Activated T-helper 1 cell treated with anti-CD3 and anti-CD28 coated beads, Interleukin-12 subunit alpha, Interleukin-12 subunit beta, Interleukin-2, Interleukin-4 antibody, amounts not matched to agents 30 ng/mL and 10 ng/mL and 1 ng/mL, durations not matched to agents 14 hours and 24 hours and 36 hours (primary cell): ENCODE measurements around the gene SLC13A4. TPM values are rescaled to one million over a fixed set of nuclear protein-coding genes. Genes with fewer than 3 reads are reported as not detected.
"Not testable (repeated sequence)": the region's sequence is repeated elsewhere in the genome, so short reads cannot be mapped to it uniquely, and the experiment has no call there.

Experiments used
- DNase-seq: peaks from one replicate; pipeline ENCODE4 v3.0.0; 2021; ENCODE audit warnings: low spot score
- H3K27ac Mint-ChIP-seq: one replicate; pipeline ENCODE4 v1.8.0; 2021; ENCODE audit warnings: mild to moderate bottlenecking, mixed read lengths
- H3K27me3 Mint-ChIP-seq: one replicate; pipeline ENCODE4 v1.8.0; 2022; ENCODE audit warnings: mild to moderate bottlenecking, moderate library complexity, mixed read lengths; ENCODE audit not compliant: insufficient read depth
- H3K36me3 Mint-ChIP-seq: one replicate; pipeline ENCODE4 v1.8.0; 2021; ENCODE audit warnings: low read depth, mixed read lengths
- H3K4me1 Mint-ChIP-seq: one replicate; pipeline ENCODE4 v1.8.0; 2021; ENCODE audit warnings: low read depth, mixed read lengths
- H3K4me3 Mint-ChIP-seq: one replicate; pipeline ENCODE4 v1.8.0; 2021; ENCODE audit warnings: mild to moderate bottlenecking, moderate library complexity, mixed read lengths
- H3K9me3 Mint-ChIP-seq: one replicate; pipeline ENCODE4 v1.8.0; 2021; ENCODE audit warnings: mixed read lengths
- intact Hi-C: fragments of 100-400 bp; cut with micrococcal nuclease; formaldehyde crosslinking; loops from one replicate; pipeline ENCODE4 v1.15.1; 2024
- total RNA-seq: library from RNA; stranded (reverse); gene quantifications from 2 replicates; pipeline ENCODE4 v1.2.3, GENCODE V29; 2022

The SLC13A4 gene
- total RNA-seq, 1 donor from 2014 or later, result not detected

DNA sequence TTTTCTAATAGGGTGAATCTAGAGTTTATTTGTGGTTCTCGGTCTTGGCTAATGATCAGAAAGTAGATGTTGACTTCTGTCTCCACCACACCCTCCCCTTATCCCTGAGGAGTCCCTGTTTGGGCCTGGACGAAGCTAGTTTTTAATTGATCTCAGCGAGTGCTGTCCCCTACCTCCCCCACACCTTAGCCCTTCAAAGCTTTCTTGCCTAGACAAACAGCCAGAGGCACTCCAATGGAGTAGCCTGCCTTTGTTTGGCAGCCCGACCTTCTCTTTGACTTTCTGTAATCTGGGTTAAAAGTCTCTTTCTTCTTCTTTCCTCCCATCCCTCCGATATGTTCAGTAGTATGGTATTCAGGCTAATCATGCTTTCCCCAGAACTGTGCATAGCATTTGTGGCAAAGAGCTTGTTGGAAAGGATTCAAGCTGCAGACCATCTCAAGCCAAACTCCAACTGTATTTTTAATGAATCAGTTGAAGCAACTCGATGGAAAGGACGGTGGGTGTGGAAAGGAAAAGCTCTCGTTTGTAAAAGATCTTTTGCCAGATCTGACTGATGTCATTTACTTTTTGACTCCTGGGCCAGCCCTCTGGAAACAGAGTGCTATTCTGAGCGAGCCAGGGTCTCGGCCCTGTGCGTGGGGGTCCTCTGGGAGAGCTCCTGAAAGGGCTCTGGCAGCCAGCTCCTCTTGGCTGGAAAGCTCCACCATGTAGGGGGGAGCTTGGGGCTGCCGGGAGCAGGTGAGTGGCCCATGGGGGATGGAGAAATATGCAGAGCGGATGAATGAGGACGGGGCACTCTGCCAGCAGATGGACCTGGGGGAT lies 16.1 kb upstream of the SLC13A4 start:
- intact Hi-C loops, result no loop called here
- Mint-ChIP-seq H3K4me3 (no peak overlapping the region), H3K27ac (no peak overlapping the region), H3K9me3 (no peaks in the 10 kb centered on the region), H3K36me3 (no peaks in the 10 kb centered on the region), H3K4me1 (no peaks in the 10 kb centered on the region), H3K27me3 (peaks cover 4% of the 10 kb centered on the region)
- no peak for DNase-seq

DNA sequence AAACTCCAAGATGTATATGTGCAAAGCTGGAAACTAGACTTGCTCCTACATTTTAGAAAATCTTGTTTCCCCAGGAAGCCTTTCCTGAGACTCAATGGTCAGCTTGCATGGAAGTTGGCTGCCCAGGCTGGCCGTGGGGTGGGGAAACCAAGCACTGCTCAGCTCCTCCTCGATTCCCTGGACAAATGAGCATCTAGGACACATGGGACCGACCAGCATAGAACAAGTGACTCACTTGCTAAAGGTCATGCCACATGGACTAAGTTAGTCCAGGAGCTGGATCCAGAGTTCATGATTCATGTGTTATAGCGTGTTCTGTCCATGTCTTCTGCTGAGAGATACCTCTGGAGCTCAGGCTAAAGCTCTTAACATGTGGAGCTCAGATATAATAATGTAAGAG lies 14.4 kb upstream of the SLC13A4 start:
- peaks cover 4% of the 10 kb centered on the region for H3K27me3 Mint-ChIP-seq
- intact Hi-C loops, result no loop called here
- no peaks in the 10 kb centered on the region for H3K4me1 Mint-ChIP-seq

DNA sequence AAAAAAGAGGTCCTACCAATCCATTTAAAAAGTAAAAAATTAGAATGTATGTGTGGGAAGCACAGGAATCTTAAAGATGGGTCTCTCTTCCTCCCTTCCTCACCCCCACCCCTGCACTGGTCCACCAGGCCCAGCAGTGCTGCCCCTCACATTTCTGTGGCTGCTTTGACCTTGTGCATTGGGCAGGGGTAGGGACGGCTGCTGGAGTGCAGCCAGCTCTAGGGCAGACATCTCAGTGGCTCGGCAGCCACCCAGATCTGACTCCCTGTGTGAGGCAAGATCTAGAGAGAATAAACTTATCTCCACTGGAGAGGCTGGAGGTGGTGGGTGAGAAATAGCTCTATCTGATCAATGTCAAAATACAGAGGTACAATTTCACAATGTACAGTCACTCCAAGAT lies 13.9 kb upstream of the SLC13A4 start:
- intact Hi-C loops, result no loop called here
- H3K4me1 Mint-ChIP-seq, result no peaks in the 10 kb centered on the region
- no peaks in the 10 kb centered on the region for H3K9me3 Mint-ChIP-seq
- H3K4me3 Mint-ChIP-seq, result no peak overlapping the region
- DNase-seq, result no peak
- peaks cover 4% of the 10 kb centered on the region for H3K27me3 Mint-ChIP-seq
- no peak overlapping the region for H3K27ac Mint-ChIP-seq
- H3K36me3 Mint-ChIP-seq, result no peaks in the 10 kb centered on the region

More for the DNA sequence above, 14.4 kb upstream of the SLC13A4 start:
- Mint-ChIP-seq H3K9me3 (no peaks in the 10 kb centered on the region), H3K36me3 (no peaks in the 10 kb centered on the region), H3K4me3 (no peak overlapping the region), H3K27ac (no peak overlapping the region)
- DNase-seq, result no peak

DNA sequence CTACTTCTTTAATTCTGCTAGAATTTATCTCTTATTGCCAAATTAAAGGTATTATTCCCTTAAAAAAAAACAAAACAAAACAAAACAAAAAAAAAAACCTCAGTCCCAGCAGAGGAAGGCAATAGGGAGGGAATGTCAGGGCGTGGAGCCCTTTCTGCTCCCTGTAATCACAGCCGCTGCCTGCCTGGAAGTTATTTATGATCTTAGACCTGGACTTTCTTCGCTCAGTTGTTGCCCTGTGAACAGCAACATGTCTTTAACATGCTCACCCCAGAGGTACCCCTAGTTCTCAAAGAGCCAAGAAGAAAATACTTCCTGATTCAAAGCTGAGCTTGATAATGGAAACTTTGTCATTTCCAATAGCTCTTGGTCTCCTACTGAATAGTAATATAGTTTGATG lies 12.9 kb upstream of the SLC13A4 start:
- Mint-ChIP-seq H3K36me3 (no peaks in the 10 kb centered on the region), H3K9me3 (no peaks in the 10 kb centered on the region), H3K4me1 (no peaks in the 10 kb centered on the region), H3K27me3 (peaks cover 4% of the 10 kb centered on the region), H3K27ac (no peak overlapping the region), H3K4me3 (no peak overlapping the region)
- no peak for DNase-seq
- intact Hi-C loops, result no loop called here

DNA sequence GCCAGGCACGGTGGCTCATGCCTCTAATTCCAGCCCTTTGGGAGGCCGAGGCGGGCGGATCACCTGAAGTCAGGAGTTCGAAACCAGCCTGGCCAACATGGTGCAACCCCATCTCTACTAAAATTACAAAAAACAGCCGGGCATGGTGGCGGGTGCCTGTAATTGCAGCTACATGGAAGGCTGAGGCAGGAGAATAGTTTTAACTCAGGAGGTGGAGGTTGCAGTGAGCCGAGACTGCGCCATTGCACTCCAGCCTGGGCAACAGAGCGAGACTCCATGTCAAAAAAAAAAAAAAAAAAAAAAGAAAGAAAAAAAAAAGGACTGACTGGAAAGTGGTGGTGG lies 9.3 kb upstream of the SLC13A4 start:
- DNase-seq, H3K27ac Mint-ChIP-seq, intact Hi-C loops, H3K9me3 Mint-ChIP-seq, H3K36me3 Mint-ChIP-seq, H3K27me3 Mint-ChIP-seq, H3K4me1 Mint-ChIP-seq, H3K4me3 Mint-ChIP-seq: not testable (repeated sequence)

DNA sequence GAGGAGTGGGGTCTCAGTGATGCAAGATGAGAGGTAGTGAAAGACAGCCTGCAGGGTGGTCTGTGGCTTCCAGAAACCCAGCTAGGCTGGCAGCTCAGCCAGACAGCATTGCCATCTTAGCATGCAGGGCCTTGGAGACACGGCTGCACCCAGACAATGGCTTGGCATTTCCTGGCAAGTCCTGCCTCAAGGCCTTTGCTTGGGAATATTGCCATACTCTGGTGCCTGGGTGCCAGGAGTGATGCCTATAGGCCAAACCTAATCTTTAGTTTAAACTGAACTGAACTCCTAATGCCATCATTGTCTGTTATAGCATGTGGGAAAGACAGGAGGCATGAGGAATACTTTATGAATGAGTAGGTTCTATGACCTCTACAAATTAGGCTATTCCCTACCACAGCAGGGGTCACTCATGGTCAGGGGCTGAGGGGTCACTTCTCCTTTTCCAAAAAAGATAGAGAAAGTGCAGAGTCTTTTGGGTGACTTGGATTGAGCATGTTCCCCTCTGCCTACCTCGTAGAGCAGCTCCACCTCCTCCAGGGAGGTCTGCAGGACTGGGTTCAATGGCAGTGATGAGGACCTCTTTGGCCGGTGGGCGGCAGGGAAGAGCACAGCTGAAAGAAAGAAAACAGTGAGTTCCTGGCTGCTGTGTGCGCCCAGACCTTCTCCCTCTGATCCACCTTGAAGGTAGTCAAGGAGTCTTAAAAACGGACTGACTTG lies 8.8 kb upstream of the SLC13A4 start:
- intact Hi-C loops, result no loop called here
- Mint-ChIP-seq H3K4me1 (no peaks in the 10 kb centered on the region), H3K27ac (no peak overlapping the region), H3K27me3 (peaks cover 6% of the 10 kb centered on the region), H3K9me3 (no peaks in the 10 kb centered on the region), H3K36me3 (no peaks in the 10 kb centered on the region), H3K4me3 (no peak overlapping the region)
- no peak for DNase-seq

DNA sequence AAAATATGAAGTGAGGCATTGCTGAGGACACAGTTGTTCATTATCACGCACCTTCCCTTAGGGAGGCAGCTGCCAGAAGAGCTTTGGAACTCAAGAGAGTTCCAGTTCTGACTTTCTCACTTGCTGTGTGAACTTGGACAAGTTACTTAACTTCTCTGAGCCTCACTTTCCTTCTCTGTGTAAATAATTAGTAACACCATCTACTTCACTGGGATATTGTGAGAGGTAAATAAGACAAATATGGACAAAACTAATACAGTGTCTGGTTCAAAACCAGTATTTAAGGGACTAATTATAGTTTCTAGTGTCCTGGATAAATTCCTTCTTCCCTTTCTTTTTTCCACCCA lies 6.3 kb upstream of the SLC13A4 start:
- Mint-ChIP-seq H3K9me3 (no peaks in the 10 kb centered on the region), H3K27ac (no peak overlapping the region), H3K4me1 (no peaks in the 10 kb centered on the region), H3K36me3 (no peaks in the 10 kb centered on the region), H3K27me3 (peaks cover 6% of the 10 kb centered on the region), H3K4me3 (no peak overlapping the region)
- intact Hi-C loops, result no loop called here
- no peak for DNase-seq

DNA sequence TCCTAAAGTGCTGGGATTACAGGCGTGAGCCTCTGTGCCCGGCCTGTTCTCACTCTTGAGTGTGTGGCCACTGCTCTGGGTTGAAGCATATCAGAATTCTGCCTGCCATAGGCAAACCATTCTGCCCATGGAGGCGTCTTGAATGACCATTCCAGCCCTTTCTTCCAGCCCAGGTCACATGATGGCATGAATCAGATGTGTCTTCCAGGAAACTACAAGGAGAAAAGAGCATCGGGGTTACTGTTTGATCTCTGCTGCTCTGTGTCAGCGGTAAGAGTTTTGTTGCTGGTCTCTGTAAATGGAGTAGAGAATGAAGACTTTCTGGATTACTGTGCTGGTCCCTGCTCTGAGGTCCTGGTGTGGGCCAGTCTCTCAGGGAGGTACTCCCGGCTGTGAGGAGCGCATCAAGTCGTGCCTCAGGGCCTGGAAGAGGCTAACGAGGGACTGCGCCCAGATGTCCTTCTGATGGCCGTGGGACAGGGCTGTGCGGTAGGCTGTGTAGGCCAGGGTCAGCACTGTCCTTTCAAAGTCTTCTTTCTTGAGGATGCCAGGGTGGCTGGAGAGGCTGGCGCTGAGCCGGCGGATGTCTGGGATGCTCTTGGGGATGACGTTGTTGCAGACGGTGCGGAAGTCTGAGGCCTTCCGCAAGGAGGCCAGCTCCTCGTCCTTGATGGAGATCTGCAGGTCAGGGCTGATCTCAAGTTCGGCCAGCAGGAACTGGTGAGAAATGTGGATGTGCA lies 5.8 kb upstream of the SLC13A4 start:
- H3K9me3 Mint-ChIP-seq, result no peaks in the 10 kb centered on the region
- H3K36me3 Mint-ChIP-seq, result no peaks in the 10 kb centered on the region
- intact Hi-C loops, result no loop called here
- H3K4me1 Mint-ChIP-seq, result no peaks in the 10 kb centered on the region
- peaks cover 6% of the 10 kb centered on the region for H3K27me3 Mint-ChIP-seq
- no peak overlapping the region for H3K4me3 Mint-ChIP-seq
- DNase-seq, result no peak
- no peak overlapping the region for H3K27ac Mint-ChIP-seq

DNA sequence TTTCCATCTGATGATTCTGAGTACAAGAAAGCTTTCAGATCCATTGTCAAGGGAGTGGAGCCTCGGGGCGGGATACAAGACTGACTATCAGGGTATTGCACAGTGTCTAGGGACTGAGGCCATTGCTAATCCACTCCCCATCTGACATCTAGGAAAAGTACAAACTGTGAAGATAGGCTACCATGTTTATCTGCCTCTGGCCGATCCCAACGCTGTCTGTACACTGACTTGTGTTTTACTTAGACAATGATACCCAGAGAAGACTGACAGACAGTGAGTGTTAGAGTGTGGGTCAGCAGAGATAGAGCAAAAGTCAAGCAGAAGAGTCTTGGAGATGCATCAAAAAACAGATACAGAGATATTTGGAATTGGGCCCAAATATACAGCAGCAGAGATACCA lies 3.1 kb upstream of the SLC13A4 start:
- Mint-ChIP-seq H3K36me3 (no peaks in the 10 kb centered on the region), H3K4me1 (no peaks in the 10 kb centered on the region), H3K27me3 (peaks cover 10% of the 10 kb centered on the region), H3K27ac (no peak overlapping the region), H3K9me3 (no peaks in the 10 kb centered on the region), H3K4me3 (no peak overlapping the region)
- no peak for DNase-seq
- intact Hi-C loops, result no loop called here

DNA sequence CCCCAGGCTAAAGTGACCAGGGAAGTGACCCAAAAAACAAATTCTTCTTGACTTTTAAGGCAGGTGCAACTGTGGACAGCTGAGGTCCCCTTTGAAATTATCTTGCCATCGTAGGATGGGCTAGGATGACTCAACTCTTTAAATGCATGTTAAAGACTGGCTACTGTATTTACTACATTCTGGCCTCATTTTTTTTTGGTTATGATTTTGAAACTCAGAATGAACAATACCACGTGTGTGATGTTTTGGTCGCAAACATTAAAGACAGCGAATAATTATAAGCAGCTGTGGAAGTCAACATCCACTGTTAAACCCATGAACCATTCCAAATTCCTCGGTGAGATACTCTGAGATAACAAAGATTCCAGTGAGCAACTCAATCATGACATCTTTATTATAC lies 1.2 kb upstream of the SLC13A4 start:
- peaks cover 10% of the 10 kb centered on the region for H3K27me3 Mint-ChIP-seq
- H3K27ac Mint-ChIP-seq, result no peak overlapping the region
- H3K4me3 Mint-ChIP-seq, result no peak overlapping the region
- no peaks in the 10 kb centered on the region for H3K36me3 Mint-ChIP-seq
- no peaks in the 10 kb centered on the region for H3K9me3 Mint-ChIP-seq
- no peaks in the 10 kb centered on the region for H3K4me1 Mint-ChIP-seq
- no peak for DNase-seq
- intact Hi-C loops, result no loop called here

DNA sequence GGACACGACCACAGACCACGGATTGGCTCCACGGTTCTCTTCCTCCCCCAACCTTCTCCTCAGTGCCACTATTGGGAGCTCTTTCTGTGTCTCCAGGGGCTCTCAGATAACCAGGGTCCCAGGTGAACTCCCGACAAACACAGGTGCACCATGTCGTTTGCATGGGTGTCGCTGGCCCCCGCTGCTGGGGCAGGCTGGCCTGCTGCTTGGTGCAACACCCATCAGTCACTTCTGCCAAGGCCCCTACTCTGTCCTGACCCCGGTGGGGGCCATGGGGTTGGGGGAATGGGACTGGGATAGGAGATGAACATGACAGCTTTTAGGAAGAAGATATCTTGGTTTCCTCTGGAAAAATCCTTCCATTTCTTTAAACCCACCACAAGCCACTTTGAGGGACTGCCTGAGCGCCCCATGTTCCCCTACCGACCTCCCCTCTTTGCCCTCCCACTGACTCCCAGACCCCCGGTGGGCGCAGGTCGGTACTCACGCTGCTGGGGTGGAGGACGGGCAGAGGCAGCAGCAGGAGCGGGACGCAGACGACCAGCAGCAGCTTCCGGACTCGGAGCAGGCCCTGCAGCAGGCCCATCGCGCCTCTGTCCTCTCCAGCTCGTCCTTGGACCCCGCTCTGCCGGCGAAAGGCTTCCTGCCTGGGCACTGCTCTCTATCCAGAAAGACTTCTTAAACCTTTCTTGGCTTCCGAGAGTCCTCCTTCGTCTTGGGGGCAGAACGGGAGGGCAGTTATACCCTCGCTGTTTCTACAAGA lies 894 bp downstream of the SLC13A4 start:
- intact Hi-C loops, result no loop called here

DNA sequence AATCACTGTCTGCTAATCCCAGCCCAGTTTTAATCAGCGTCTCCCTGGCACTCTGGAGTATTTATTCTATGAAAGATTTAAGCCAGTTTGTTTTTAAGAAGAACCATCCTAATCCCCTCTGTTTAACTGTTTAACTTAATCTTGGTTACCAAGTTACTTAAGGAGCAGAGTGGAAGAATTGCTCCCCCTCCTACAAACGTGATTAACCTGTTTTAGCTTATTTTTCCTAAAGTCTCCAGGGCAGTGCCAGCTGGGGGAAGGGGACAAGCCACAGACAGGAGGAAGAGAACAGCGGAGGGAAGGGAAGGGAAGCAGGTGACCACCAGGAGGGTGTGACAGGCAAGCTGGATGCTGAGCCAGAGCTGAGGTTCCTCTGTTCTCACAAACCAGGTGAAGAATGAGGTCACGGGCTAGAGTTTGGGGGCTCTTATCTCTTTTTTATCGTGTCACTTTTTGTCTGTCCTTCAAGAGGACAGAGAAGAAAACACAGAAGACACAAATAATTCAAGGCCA lies 1.7 kb downstream of the SLC13A4 start:
- intact Hi-C loops, result no loop called here
- Mint-ChIP-seq H3K36me3 (no peaks in the 10 kb centered on the region), H3K4me1 (no peaks in the 10 kb centered on the region)

More for the DNA sequence above, 894 bp downstream of the SLC13A4 start:
- H3K27ac Mint-ChIP-seq, result no peak overlapping the region
- no peaks in the 10 kb centered on the region for H3K36me3 Mint-ChIP-seq
- no peaks in the 10 kb centered on the region for H3K9me3 Mint-ChIP-seq
- no peak overlapping the region for H3K4me3 Mint-ChIP-seq
- DNase-seq, result no peak
- H3K27me3 Mint-ChIP-seq, result peaks cover 4% of the 10 kb centered on the region
- no peaks in the 10 kb centered on the region for H3K4me1 Mint-ChIP-seq

More for the DNA sequence above, 1.7 kb downstream of the SLC13A4 start:
- Mint-ChIP-seq H3K4me3 (no peak overlapping the region), H3K27me3 (peaks cover 5% of the 10 kb centered on the region), H3K27ac (no peak overlapping the region), H3K9me3 (no peaks in the 10 kb centered on the region)
- no peak for DNase-seq
